GM12878 (cell line): ENCODE measurements around the gene MEGF6. TPM values are rescaled to one million over a fixed set of nuclear protein-coding genes. Genes with fewer than 3 reads are reported as not detected.

Source experiments
- ATAC-seq: fragments of 200-7000 bp; cut with Tn5 transposase; 3 replicates; pipeline ENCODE4 v1.9.1; 2020; ENCODE audit warnings: mild to moderate bottlenecking, moderate library complexity
- BruUV-seq: library from RNA; stranded (reverse); fragments of 400-500 nt; replicated peaks from 2 replicates; lab custom pipeline; 2021; lab: Mats Ljungman, UMichigan
- CTCF ChIA-PET: fragments of 300-600 bp; sonication (Branson Sonifier 250); formaldehyde crosslinking; extraction: SDS; loops from one replicate; lab custom pipeline; 2021; ENCODE audit warnings: inconsistent platforms; lab: Yijun Ruan, JAX
- POLR2A ChIA-PET: fragments of 350-600 bp; formaldehyde crosslinking; extraction: SDS; loops from one replicate; lab custom pipeline; 2021; ENCODE audit warnings: inconsistent platforms; lab: Charles Lee
- RAD21 ChIA-PET: fragments of 300-600 bp; sonication (Branson Sonifier 250); formaldehyde crosslinking; loops from one replicate; lab custom pipeline; 2023; ENCODE audit warnings: antibody characterized with exemption; ENCODE audit not compliant: unreplicated experiment; lab: Charles Lee
- SMC1A ChIA-PET: fragments of 300-600 bp; sonication (Branson Sonifier 250); formaldehyde crosslinking; loops from one replicate; lab custom pipeline; 2023; ENCODE audit not compliant: unreplicated experiment, uncharacterized antibody; lab: Charles Lee
- DNase-seq: peaks from one replicate; pipeline ENCODE4 v3.0.0-alpha.2; 2011; ENCODE audit warnings: low read depth, low spot score
- FAIRE-seq: peaks from 3 replicates; lab custom pipeline; 2011; peaks lifted over from hg19 to GRCh38; lab: Jason Lieb, UNC
- H2AFZ ChIP-seq: 2 replicates; pipeline ENCODE4 v1.6.0; 2011; ENCODE audit warnings: low read depth, low read length, control low read depth; ENCODE audit not compliant: control insufficient read depth
- H3K27ac ChIP-seq: 2 replicates; pipeline ENCODE4 v1.5.1; 2011; ENCODE audit warnings: control low read depth; ENCODE audit not compliant: control insufficient read depth, insufficient read depth
- H3K27me3 ChIP-seq, 2 experiments: replicated peaks in 1 of 2; 2 replicates each; pipeline versions ENCODE4 v1.6.0 to v1.6.1; 2011; ENCODE audit warnings: low read length in 1 of 2; ENCODE audit not compliant: control insufficient read depth in 2 of 2, insufficient read depth in 2 of 2
- H3K36me3 ChIP-seq, 2 experiments: 2 replicates each; pipeline ENCODE4 v1.5.1; 2011; ENCODE audit warnings: low read length in 1 of 2; ENCODE audit not compliant: control insufficient read depth in 2 of 2, insufficient read depth in 2 of 2
- H3K4me1 ChIP-seq: 2 replicates; pipeline ENCODE4 v1.6.1; 2011; ENCODE audit warnings: mild to moderate bottlenecking, low read length, moderate library complexity, mixed read lengths; ENCODE audit not compliant: control insufficient read depth, insufficient read depth
- H3K4me2 ChIP-seq: 2 replicates; pipeline ENCODE4 v1.6.0; 2011; ENCODE audit warnings: control low read depth; ENCODE audit not compliant: control insufficient read depth, insufficient read depth
- H3K4me3 ChIP-seq: fragments of 200-600 bp; sonication (generic); 2 replicates; pipeline ENCODE4 v1.5.1; 2016
- H3K79me2 ChIP-seq: 2 replicates; pipeline ENCODE4 v1.6.0; 2011; ENCODE audit warnings: low read length; ENCODE audit not compliant: control insufficient read depth, insufficient read depth
- H3K9ac ChIP-seq: 2 replicates; pipeline ENCODE4 v1.8.0; 2011; ENCODE audit warnings: low read length, control low read depth, mixed read lengths; ENCODE audit not compliant: control insufficient read depth, insufficient read depth
- H3K9me3 ChIP-seq: replicated peaks from 3 replicates; pipeline ENCODE4 v1.5.1; 2011; ENCODE audit warnings: mild to moderate bottlenecking, low read length; ENCODE audit not compliant: control insufficient read depth, insufficient read depth
- H4K20me1 ChIP-seq: 2 replicates; pipeline ENCODE4 v1.6.0; 2011; ENCODE audit not compliant: control insufficient read depth, insufficient read depth
- BACH1 ChIP-seq: fragments of 450-650 bp; IDR thresholded peaks from 2 replicates; pipeline ENCODE4 v1.6.1; 2017; ENCODE audit warnings: mild to moderate bottlenecking, borderline replicate concordance
- CBX3 ChIP-seq: fragments of 200-600 bp; sonication (generic); IDR thresholded peaks from 2 replicates; pipeline ENCODE4 v1.6.1; 2016; ENCODE audit warnings: low read depth, borderline replicate concordance
- CHD2 ChIP-seq: IDR thresholded peaks from 2 replicates; pipeline ENCODE4 v1.6.1; 2011; ENCODE audit warnings: low read depth, low read length, improper control_type of control experiment, borderline replicate concordance
- CREM ChIP-seq: IDR thresholded peaks from 2 replicates; pipeline ENCODE4 v1.6.1; 2014; ENCODE audit warnings: antibody characterized with exemption, low read depth
- KDM1A ChIP-seq: fragments of 200-600 bp; sonication (generic); IDR thresholded peaks from 2 replicates; pipeline ENCODE4 v1.6.1; 2016; ENCODE audit warnings: borderline replicate concordance
- LARP7 ChIP-seq: fragments of 450-650 bp; IDR thresholded peaks from 2 replicates; pipeline ENCODE4 v1.6.1; 2017; ENCODE audit warnings: mild to moderate bottlenecking
- NR2C1 ChIP-seq: fragments of 450-650 bp; IDR thresholded peaks from 2 replicates; pipeline ENCODE4 v1.6.1; 2017; ENCODE audit warnings: antibody characterized with exemption, mild to moderate bottlenecking, moderate library complexity
- NR2F1 ChIP-seq: fragments of 450-650 bp; conservative IDR thresholded peaks from 2 replicates; pipeline ENCODE4 v1.6.1; 2017; ENCODE audit warnings: mild to moderate bottlenecking
- PAX5 ChIP-seq: IDR thresholded peaks from 2 replicates; pipeline ENCODE4 v1.6.1; 2011; ENCODE audit warnings: low read depth, low read length, borderline replicate concordance
- POLR2AphosphoS2 ChIP-seq: IDR thresholded peaks from 2 replicates; pipeline ENCODE4 v1.6.1; 2011; ENCODE audit warnings: low read depth, mild to moderate bottlenecking, low read length, improper control_type of control experiment, moderate library complexity
- RAD21 ChIP-seq: IDR thresholded peaks from 2 replicates; pipeline ENCODE4 v1.6.1; 2011; ENCODE audit warnings: mild to moderate bottlenecking, low read depth, low read length, moderate library complexity; ENCODE audit not compliant: insufficient read depth
- RBBP5 ChIP-seq: fragments of 200-600 bp; sonication (generic); conservative IDR thresholded peaks from 2 replicates; pipeline ENCODE4 v1.6.1; 2016
- SIN3A ChIP-seq: IDR thresholded peaks from 2 replicates; pipeline ENCODE4 v1.6.1; 2012; ENCODE audit warnings: low read depth, low read length, improper control_type of control experiment
- SIX5 ChIP-seq: IDR thresholded peaks from 2 replicates; pipeline ENCODE4 v1.6.1; 2011; ENCODE audit warnings: mild to moderate bottlenecking, low read depth, low read length, moderate library complexity; ENCODE audit not compliant: severe bottlenecking
- SP1 ChIP-seq: IDR thresholded peaks from one replicate; pipeline ENCODE4 v1.6.1; 2011; ENCODE audit warnings: low read depth, low read length
- ZNF384 ChIP-seq: IDR thresholded peaks from 2 replicates; pipeline ENCODE4 v1.6.1; 2012; ENCODE audit warnings: low read depth, mild to moderate bottlenecking, low read length, improper control_type of control experiment, borderline replicate concordance
- WGBS: methylation state at CpG from one replicate; pipeline ENCODE4 v1.1.6; 2016; ENCODE audit warnings: low lambda C conversion rate; ENCODE audit not compliant: insufficient replicate concordance, insufficient coverage; ENCODE audit errors: missing lambda C conversion rate; 5-methylcytosine and 5-hydroxymethylcytosine counted together
- in situ Hi-C: fragments of 300-500 bp; cut with MboI; formaldehyde crosslinking; loops from 9 replicates; pipeline ENCODE4 v1.14.3; 2018; ENCODE audit warnings: mixed read lengths
- intact Hi-C: fragments of 100-400 bp; cut with micrococcal nuclease; formaldehyde crosslinking; loops from one replicate; pipeline ENCODE4 v1.14.2; 2022; ENCODE audit not compliant: unreplicated experiment
- polyA plus RNA-seq, 11 experiments: library from polyadenylated mRNA; depleted of rRNA in 4 of 11; unstranded in 6 of 11; stranded (reverse) in 5 of 11; fragments of >200 nt; fragmentation: Nextera tagmentation in 4 of 11; fragmentation: Illumina TruSeq in 1 of 11; extraction: Ambion mirVana in 4 of 11; extraction: Trizol in 1 of 11; gene quantifications; 1 replicate in 1 of 11; 2 replicates in 10 of 11; pipeline versions ENCODE4 v1.2.1 to v1.2.3, GENCODE V29; 2011 to 2016; ENCODE audit warnings: inconsistent platforms in 2 of 11, missing spikeins in 2 of 11, low read depth in 1 of 11
- total RNA-seq, 4 experiments: library from RNA; depleted of rRNA in 3 of 4; stranded (reverse); fragments of >200 nt in 3 of 4; fragmentation: Illumina TruSeq in 1 of 4; extraction: Trizol in 1 of 4; gene quantifications; 2 replicates each; pipeline versions ENCODE4 v1.2.1 to v1.2.3, GENCODE V29; 2013 to 2021
- TF ChIP-seq, protein P1 (sequence below): fragments of 450-650 bp; IDR thresholded peaks from 2 replicates; pipeline ENCODE4 v1.6.1; 2016; ENCODE audit warnings: mild to moderate bottlenecking
- TF ChIP-seq, protein P2 (sequence below): IDR thresholded peaks from 2 replicates; pipeline ENCODE4 v1.6.1; 2012; ENCODE audit warnings: low read depth, low read length, improper control_type of control experiment
- TF ChIP-seq, protein P3 (sequence below): IDR thresholded peaks from 2 replicates; pipeline ENCODE4 v1.6.1; 2011; ENCODE audit warnings: mild to moderate bottlenecking, low read depth, low read length, moderate library complexity; ENCODE audit not compliant: insufficient replicate concordance
- TF ChIP-seq, protein P4 (sequence below): fragments of 150-350 bp; IDR thresholded peaks from 2 replicates; pipeline ENCODE4 v1.6.1; 2014; ENCODE audit warnings: mild to moderate bottlenecking, low read depth, low read length

Gene MEGF6
- total and polyA plus RNA-seq, 10 of the 15 experiments (the other 5 are each of a cell fraction or from before 2014, with no cell fraction given) = 0.03 to 0.41 TPM; not detected in 8

DNA sequence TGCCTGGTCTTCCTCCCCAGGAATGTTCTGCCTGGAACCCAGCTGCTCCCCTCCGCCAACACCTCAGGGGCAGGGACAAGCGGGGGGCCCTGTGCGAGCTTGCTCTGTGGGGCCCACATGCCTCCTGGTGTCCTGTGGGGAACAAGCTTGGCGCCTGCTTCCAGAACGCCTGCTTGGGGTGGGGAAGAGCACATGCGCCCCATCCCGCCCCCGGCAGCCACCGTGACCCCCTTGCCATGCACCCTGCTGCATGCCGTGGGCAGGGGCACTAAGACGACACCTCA lies 57.4 kb downstream of the MEGF6 start:
- POLR2A ChIA-PET = no interaction called here
- RAD21 ChIA-PET = no interaction called here
- ATAC-seq = no peak

More for the DNA sequence above, 57.4 kb downstream of the MEGF6 start:
- 27% methylated on average over 11 of the region's 11 CpGs for WGBS
- no peak for FAIRE-seq
- TF ChIP-seq POLR2AphosphoS2 (no peak), NR2C1 (no peak), SIX5 (no peak), SIN3A (no peak), NR2F1 (no peak), CREM (no peak), SP1 (no peak), BACH1 (no peak), CHD2 (no peak), PAX5 (no peak), KDM1A (no peak), RBBP5 (no peak), RAD21 (no peak), LARP7 (no peak), CBX3 (no peak), ZNF384 (no peak)
- TF ChIP-seq, protein P1, sequence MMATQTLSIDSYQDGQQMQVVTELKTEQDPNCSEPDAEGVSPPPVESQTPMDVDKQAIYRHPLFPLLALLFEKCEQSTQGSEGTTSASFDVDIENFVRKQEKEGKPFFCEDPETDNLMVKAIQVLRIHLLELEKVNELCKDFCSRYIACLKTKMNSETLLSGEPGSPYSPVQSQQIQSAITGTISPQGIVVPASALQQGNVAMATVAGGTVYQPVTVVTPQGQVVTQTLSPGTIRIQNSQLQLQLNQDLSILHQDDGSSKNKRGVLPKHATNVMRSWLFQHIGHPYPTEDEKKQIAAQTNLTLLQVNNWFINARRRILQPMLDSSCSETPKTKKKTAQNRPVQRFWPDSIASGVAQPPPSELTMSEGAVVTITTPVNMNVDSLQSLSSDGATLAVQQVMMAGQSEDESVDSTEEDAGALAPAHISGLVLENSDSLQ = no peak
- TF ChIP-seq, protein P2, sequence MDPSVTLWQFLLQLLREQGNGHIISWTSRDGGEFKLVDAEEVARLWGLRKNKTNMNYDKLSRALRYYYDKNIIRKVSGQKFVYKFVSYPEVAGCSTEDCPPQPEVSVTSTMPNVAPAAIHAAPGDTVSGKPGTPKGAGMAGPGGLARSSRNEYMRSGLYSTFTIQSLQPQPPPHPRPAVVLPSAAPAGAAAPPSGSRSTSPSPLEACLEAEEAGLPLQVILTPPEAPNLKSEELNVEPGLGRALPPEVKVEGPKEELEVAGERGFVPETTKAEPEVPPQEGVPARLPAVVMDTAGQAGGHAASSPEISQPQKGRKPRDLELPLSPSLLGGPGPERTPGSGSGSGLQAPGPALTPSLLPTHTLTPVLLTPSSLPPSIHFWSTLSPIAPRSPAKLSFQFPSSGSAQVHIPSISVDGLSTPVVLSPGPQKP = no peak
- TF ChIP-seq, protein P3, sequence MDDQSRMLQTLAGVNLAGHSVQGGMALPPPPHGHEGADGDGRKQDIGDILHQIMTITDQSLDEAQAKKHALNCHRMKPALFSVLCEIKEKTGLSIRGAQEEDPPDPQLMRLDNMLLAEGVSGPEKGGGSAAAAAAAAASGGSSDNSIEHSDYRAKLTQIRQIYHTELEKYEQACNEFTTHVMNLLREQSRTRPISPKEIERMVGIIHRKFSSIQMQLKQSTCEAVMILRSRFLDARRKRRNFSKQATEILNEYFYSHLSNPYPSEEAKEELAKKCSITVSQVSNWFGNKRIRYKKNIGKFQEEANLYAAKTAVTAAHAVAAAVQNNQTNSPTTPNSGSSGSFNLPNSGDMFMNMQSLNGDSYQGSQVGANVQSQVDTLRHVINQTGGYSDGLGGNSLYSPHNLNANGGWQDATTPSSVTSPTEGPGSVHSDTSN = no peak
- TF ChIP-seq, protein P4, sequence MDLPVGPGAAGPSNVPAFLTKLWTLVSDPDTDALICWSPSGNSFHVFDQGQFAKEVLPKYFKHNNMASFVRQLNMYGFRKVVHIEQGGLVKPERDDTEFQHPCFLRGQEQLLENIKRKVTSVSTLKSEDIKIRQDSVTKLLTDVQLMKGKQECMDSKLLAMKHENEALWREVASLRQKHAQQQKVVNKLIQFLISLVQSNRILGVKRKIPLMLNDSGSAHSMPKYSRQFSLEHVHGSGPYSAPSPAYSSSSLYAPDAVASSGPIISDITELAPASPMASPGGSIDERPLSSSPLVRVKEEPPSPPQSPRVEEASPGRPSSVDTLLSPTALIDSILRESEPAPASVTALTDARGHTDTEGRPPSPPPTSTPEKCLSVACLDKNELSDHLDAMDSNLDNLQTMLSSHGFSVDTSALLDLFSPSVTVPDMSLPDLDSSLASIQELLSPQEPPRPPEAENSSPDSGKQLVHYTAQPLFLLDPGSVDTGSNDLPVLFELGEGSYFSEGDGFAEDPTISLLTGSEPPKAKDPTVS = no peak
- intact Hi-C loops (no loop called here), in situ Hi-C loops (no loop called here)
- no peaks in the 10 kb centered on the region for H3K36me3 ChIP-seq
- H3K4me3 ChIP-seq = no peak overlapping the region
- no peaks in the 10 kb centered on the region for H4K20me1 ChIP-seq
- H3K4me1 ChIP-seq = no peaks in the 10 kb centered on the region
- no peak overlapping the region for H2AFZ ChIP-seq
- CTCF ChIA-PET = no interaction called here
- no peak overlapping the region for H3K9ac ChIP-seq
- no peak overlapping the region for H3K27ac ChIP-seq
- no peak overlapping the region for H3K4me2 ChIP-seq
- no TSS peak for BruUV-seq
- DNase-seq = no peak
- H3K79me2 ChIP-seq = no peaks in the 10 kb centered on the region
- H3K9me3 ChIP-seq = no peaks in the 10 kb centered on the region; the same call in 2 of the 3 replicates
- no peaks in the 10 kb centered on the region; a peak in 1 of 4 replicates for H3K27me3 ChIP-seq
- SMC1A ChIA-PET = no interaction called here
